ENCODE results near the gene NPPC. TPM values are rescaled to one million over a fixed set of nuclear protein-coding genes. Genes with fewer than 3 reads are reported as not detected.
"Not testable (repeated sequence)": the region's sequence is repeated elsewhere in the genome, so short reads cannot be mapped to it uniquely, and the experiment has no call there.

Gene NPPC
- total RNA-seq, 2 experiments from 2014 or later: 0.25 TPM; not detected in 1

DNA sequence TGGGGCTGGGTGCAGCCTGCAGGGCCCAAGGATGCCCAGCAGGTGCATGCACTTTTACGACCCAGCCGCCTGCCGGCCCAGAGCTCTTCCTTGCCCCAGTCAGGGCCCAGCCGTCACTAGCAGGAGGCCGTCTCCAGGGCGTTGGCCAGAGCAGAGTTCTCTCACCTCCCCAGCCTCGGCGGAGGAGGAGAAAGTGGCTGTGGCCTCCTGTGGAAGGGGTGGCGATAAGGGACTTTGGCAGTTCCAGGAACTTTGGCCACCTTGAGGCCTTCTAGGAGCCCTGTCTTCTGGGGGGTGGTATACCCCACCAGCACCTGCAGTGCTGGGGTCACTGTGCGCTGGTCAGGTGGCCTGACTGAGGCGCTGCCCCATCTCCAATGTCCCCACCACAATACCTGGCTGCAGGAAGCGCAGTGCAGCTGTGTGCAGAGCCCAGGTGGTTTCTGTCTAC lies 22.0 kb downstream of the NPPC start:
- CTCF ChIA-PET: no interaction called here
- POLR2A ChIA-PET: no interaction called here

DNA sequence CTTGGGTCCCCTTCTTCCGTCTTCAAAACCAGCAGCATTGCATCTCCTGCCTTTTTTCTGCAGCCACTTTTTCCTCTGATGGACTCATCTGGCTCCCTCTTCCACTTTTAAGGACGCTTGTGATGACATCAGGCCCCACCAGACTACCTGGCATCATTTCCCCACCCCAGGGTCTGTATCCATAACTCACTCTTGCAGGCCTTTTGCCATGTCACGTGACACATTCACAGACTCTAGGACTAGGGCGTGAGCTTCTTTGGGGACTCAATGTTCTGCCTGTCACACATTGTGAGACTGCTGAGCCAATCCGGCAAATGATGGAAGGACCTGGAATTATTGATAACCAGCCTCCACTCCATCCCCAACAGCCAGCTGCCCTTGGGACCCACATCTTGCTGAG lies 23.6 kb downstream of the NPPC start:
- POLR2A ChIA-PET: no interaction called here

DNA sequence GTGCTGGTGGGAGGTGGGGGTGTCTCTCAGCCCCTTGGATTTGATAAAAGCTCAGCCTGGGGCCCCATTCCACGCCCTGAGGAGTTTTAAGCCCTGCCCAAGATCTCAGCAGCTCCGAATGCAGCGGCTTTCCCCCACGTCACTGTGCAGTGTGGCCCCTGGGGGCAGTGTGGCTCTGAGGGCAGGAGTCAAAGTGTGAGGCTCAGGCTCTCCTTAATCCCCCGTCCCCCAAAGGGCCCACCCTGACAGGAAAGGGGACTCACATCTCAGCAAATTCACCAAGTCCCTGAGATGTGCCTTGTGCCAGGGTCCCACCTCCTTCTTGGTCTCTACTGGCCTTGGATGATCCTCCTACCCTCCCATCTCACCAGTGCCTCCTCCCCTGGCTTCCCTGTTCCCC lies 25.2 kb downstream of the NPPC start:
- ChIA-PET CTCF (interaction anchor here (0.5 to 3.0 kb wide), 9 partner anchors 10 to 544 kb away, joined by 3 to 11 read pairs (median 3); no protein-coding TSS in a partner anchor), POLR2A (no interaction called here)

More for the DNA sequence above, 23.6 kb downstream of the NPPC start:
- CTCF ChIA-PET: interaction anchor here (3.0 kb wide), 1 partner anchor 542 kb away, joined by 11 read pairs; no protein-coding TSS in a partner anchor

DNA sequence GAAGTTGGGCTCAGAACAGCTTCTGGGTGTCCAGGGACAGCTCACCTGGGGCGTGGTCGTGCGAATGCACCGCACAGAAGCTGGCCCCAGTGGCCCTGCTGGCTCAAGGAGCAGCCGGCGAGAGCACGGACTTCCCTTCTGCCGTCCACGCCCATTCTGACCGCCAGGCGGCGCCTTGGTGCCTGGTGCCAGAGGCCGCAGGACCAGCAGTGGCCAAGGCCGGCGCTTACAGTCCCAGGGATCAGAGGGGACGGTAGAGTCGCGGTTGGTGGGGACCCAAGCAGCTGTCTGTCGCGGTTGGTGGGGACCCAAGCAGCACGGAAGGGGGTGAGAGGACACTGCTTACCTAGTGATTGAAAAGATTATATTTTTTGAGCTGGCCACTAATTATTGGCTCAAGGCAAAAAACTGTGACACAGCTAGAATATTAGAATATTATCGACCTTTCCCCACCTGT lies 25.7 kb downstream of the NPPC start:
- ChIA-PET POLR2A (no interaction called here), CTCF (interaction anchor here (0.6 to 3.0 kb wide), 10 partner anchors 11 to 544 kb away, joined by 3 to 11 read pairs (median 3); partner anchors contain the start of genes COPS7B and NPPC)

DNA sequence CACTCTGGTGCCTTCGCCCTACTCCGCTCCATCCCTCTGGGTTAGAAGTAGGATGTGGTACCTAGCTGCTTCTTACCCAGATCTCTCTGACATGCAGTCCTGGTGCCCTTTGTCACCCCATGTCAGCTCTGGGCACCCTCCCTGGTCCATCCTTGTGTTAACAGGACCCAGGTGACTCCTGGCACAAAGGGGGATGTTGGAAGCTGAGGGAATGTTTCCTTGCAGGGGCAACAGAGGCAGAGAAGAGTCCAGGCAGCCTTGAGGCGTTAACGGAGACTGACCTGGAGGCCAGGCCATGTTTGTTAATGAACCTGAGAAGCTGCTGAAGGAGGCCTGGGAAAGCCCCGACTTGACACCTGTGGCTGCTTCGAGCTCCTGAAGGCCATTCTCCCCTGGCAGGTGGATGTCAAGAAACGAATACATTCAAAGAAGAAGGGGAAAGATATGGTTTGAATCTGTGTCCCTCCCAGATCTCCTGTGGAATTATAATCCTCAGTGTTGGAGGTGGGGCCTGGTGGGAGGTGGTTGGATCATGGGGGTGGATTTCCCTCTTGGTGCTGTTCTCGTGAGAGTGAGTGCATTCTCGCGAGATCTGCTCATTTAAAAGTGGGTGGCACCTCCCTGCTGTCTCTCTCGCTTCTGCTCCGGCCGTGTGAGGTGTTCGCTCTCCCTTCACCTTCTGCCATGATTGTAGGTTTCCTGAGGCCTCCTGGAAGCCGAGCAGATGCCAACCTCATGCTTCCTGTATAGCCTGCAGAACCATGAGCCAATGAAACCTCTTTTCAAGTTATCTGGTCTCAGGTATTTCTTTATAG lies 31.4 kb downstream of the NPPC start:
- ChIA-PET POLR2A (no interaction called here), CTCF (interaction anchor here (0.7 kb wide), 1 partner anchor 11 kb away, joined by 3 read pairs; no protein-coding TSS in a partner anchor)

DNA sequence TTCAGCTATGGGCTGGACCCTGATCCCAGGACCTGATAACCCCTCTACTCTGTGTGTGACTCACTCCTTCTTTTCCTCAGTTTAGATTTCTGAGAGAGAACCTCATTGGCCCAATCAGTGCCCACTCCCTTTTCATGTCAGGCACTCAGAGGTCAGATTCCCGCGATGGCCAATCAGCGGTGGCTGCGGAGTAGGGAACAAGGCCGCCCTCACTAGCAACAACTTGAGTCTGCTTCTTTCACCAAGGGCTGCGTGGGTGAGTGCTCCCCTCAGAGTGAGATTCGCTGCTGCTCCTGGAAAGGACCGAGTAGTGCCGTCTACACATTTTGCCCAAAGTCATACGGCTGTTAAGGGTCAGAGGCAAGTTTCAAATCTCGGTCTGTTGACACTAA lies 34.7 kb downstream of the NPPC start:
- ChIA-PET POLR2A (no interaction called here), CTCF (no interaction called here)

DNA sequence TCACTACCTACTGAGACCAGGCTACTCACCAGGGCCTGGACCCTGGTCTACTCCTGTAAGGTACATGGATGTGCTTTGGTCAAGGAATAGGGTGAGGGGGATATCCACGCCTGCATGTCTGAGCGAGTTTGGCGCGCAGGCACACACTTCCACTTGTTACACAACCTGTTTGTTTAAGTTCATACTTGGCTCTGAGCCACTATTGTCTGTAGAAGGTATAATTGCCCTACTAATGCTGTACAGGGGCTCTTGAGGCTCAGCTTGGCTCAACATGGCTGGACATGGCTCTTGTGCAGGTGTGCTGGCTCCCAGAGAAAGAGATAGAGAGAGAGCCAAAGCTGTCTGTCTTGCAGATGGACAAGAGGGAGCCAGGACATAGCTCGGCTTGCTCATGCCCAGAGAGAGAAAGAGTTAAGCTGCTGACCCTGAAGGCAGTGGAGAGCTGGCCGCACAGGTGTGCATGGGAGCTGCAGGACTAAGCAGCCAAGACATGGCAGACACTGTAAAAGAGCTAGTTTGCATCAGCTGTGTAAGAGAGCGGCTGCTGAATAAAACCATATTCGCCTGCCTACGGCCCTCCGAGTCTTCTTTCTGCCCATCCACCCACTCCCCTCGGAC lies 35.2 kb downstream of the NPPC start:
- ChIA-PET CTCF (interaction anchor here (0.6 kb wide), 1 partner anchor 90 kb away, joined by 3 read pairs; no protein-coding TSS in a partner anchor), POLR2A (no interaction called here)

DNA sequence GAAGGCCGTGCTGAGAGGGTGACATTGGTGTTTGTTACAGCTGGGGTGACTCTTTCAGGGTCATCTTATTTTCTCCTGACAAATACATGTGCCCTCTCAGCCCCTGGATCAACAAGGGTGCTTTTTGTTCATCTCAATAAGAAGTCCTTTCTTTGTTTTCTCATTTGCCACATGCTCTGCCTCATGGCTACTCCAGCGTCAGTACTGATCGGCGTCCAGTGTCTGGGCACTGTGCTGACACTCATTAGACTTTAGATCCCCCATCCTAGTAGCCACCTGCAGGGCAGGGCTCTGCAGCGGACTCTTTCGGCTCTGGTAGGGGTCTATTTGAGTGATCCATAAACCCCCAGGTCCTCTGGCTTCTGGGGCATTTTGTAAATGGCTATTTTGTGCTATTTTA lies 38.4 kb downstream of the NPPC start:
- POLR2A ChIA-PET: no interaction called here
- CTCF ChIA-PET: interaction anchor here (0.6 kb wide), 1 partner anchor 555 kb away, joined by 3 read pairs; no protein-coding TSS in a partner anchor

DNA sequence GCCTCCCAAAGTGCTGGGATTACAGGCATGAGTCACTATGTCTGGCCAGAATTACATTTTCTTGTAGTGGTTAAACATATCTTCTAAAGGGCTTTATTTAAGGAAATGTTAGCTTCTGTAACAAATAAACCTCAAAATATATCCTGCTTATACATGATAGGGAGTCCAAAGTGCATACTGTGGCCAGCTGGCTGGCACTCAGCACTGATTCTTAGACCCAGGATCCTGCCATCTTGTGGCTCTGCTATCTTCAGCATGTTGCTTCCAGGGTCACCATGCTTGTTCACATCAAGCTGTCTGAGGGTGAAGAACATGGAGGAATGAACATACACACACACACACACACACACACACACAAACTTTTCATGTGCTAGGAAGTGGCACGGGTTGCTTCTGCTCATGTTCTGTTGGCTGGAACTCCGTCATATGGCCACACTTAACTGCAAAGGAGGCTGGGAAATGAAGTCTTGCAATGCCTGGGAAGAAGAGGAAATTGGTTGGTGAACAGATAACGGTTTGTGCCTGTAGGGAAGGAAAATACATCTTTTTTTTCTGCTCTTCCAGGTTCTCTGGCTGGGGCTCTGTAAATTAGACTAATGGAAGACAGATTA lies 40.0 kb downstream of the NPPC start:
- ChIA-PET POLR2A (no interaction called here), CTCF (no interaction called here)

DNA sequence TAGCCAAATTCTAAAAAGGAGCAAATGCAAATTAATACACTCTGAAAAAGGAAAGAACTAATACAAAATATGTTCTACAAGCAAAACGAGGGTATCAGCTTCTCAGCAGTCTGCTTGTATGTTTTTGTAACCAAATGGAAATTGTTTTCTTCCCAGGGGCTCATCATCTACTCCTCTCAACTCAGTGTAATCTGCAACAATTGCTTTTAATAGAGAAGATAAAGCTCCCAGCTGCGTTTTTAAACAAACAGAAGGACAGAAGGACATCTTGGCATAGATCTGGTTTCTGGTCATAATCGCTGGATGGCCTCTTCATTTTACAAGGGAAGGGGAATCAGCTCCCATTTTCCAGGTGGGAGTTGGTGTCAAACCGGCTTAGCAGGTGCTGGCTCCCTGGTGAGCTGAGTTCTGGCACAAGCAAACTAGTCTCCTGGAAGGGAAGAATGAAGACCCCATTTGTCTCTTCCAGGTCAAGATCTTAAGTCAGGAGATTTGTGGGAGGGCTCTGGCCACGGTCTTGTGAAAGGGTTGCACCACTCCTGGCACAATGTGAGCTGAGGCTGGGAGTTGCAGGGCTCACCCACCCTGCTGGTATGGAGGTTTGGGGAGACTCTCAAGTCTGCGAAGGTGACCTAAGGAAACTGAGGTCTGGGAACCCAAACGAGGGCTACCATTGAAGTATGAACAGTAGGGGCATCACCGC lies 41.6 kb downstream of the NPPC start:
- POLR2A ChIA-PET: no interaction called here
- CTCF ChIA-PET: no interaction called here

DNA sequence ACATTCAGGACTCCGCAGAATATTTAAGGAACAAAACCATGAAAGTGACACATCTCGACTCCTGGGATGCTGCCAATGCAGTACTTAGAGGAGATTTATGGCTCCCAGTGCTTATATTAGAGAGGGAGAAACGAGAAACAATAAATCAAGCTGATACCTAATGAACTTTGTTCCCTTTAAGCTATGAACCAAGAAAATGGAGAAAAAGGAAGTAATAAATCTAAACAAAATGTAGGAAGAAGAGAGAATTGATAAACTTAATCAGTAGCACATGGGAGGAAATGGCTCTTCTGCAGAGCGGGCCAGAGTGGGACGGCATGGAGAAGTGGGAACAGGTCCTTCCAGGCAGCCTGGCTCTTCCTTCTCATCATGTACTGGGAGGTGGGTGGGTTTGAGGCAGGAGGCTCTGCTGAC lies 42.7 kb downstream of the NPPC start:
- POLR2A ChIA-PET: no interaction called here
- CTCF ChIA-PET: interaction anchor here (1.4 kb wide), 1 partner anchor 43 kb away, joined by 3 read pairs; the partner anchor contains the start of gene NPPC

DNA sequence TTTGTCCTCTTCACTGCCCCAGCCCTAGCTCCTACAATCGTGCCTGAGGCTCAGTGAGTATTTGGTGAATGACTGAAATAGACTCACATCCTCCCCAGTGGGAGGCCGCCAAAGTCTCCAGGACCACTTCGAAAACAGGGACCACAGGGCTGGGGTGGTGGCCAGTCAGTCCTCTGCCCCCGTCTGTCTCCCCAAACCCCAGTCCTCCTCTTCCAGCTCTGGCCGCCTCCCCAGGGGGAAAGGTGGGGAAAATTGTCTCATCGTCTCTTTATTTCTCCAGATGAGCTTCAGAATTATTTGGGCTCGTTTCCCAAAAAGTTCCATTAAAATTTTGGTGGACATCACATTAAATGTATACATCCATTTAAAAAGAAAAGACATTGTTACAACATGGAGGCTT lies 43.5 kb downstream of the NPPC start:
- POLR2A ChIA-PET: no interaction called here
- CTCF ChIA-PET: interaction anchor here (1.4 kb wide), 1 partner anchor 44 kb away, joined by 3 read pairs; the partner anchor contains the start of gene NPPC

DNA sequence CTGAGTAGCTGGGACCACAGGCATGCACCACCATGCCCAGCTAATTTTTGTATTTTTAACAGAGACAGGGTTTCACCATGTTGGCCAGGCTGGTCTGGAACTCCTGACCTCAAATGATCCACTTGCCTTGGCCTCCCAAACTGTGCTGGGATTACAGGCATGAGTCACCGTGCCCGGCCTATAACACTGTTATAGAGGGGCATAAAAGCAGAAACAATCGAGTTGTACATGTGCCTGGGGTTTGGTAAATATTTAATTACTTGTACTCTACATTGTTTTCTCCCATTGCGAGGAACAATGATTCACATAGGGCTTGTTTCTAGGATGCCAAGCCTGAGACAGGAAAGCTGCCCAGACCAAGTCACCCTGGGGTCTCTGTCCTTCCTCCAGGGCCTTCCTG lies 45.8 kb downstream of the NPPC start:
- CTCF ChIA-PET: not testable (repeated sequence)

DNA sequence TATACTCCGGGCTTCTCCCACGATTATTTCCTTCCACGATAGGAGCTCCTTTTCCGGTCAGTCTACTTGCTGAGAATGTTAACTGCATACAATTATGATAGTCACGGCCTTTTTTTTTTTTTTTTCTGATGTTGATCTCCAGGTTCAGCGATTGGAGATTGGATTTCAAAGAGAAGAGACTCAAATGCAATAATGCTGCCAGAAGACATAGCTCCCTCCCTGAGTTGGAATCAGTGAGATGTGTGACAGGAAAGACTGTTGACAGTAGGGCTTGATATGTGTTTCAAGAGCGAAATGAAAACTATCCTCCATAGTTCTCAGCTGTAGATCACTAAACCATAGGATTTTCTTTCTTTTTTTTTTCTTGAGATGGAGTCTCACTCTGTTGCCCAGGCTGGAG lies 47.0 kb downstream of the NPPC start:
- POLR2A ChIA-PET: no interaction called here
- CTCF ChIA-PET: interaction anchor here (0.7 kb wide), 1 partner anchor 458 kb away, joined by 4 read pairs; no protein-coding TSS in a partner anchor

More for the DNA sequence above, 45.8 kb downstream of the NPPC start:
- POLR2A ChIA-PET: not testable (repeated sequence)

DNA sequence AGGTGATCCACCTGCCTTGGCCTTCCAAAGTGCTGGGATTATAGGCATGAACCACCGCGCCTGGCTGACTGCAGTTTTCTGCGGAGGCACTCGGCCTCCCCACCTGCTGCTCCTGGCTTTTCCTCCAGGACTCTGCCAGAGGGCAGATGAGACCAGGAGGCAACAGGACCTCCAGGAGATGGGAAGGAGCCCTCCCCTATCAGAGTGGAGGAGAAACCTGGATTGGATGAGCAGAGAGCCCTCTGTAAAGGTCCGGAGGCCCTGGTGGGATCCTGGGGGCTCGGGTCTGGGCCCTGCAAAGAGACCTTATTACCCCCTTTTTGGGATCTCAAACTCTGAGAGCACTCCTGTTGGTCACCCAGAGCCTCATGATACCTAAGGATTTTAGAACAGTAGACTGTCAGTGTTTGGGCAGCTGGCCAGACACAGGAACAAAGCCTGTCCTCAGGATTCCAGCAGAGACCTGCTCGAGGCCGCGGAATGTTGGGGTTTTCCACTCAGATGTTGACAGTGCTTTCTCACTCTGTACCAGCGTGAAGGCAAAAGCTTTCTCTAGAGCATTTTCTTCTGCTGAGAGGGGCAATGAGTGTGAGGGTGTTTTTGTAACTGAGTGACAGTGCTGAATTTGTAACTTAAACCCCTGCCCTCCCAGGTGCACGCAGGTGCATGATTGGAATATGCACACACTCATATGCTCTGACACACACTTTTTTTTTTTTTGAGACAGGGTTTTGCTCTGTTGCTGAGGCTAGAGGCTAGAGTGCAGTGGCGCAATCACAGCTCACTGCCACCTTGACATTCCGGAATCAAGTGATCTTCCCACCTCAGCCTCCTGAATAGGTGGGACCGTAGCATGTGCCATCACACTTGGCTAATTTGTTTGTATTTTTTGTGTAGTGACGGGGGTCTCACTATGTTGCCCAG lies 48.4 kb downstream of the NPPC start:
- CTCF ChIA-PET: no interaction called here
- POLR2A ChIA-PET: no interaction called here

DNA sequence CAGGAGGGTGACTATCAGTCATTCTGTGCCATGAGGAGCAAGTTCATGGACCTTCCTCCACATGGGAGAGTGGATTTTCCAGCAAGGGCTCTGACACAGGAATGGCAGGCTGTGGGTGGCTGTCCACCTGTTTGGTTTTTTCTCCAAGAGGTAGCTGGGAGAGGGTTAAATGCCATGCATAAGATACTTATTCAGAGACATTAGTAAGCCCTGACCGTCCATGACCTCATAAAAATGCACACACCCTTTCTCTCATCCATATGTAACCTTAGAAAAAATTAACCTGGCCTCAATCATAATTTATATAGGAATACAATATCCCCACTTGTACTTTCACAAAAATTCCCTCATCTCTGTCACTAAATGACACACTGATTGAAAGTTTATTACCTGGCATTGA lies 51.3 kb downstream of the NPPC start:
- POLR2A ChIA-PET: no interaction called here
- CTCF ChIA-PET: no interaction called here

Data from activated CD8-positive, alpha-beta memory T cell treated with anti-CD3 and anti-CD28 coated beads for 36 hours (primary cell).